HG03575 (cell line): ENCODE results near the gene SDHAF2.
"Not testable (repeated sequence)": the region's sequence is repeated elsewhere in the genome, so short reads cannot be mapped to it uniquely, and the experiment has no call there.

Experiments
- ATAC-seq: cut with Tn5 transposase; IDR thresholded peaks from one replicate; pipeline ENCODE4 v1.9.1; 2021; ENCODE audit not compliant: unreplicated experiment, insufficient number of reproducible peaks, low FRiP score; ENCODE audit errors: extremely low read depth

Gene SDHAF2

GRCh38 chr11:61472868-61473267 is 42.9 kb downstream of the SDHAF2 start:
- no peak for ATAC-seq

- ATAC-seq: no peak
Observed at GRCh38 chr11:61473370-61474012, 43.6 kb downstream of the SDHAF2 start.

- ATAC-seq: no peak
Observed at GRCh38 chr11:61474013-61474643, 44.2 kb downstream of the SDHAF2 start.

- no peak for ATAC-seq
Observed at GRCh38 chr11:61475433-61475832, 45.5 kb downstream of the SDHAF2 start.

- no peak for ATAC-seq
Observed at GRCh38 chr11:61476371-61476770, 46.4 kb downstream of the SDHAF2 start.

GRCh38 chr11:61477126-61477525 is 47.2 kb downstream of the SDHAF2 start:
- no peak for ATAC-seq

- ATAC-seq: no peak
Observed at GRCh38 chr11:61477727-61478148, 47.8 kb downstream of the SDHAF2 start.

GRCh38 chr11:61479360-61480058 is 49.6 kb downstream of the SDHAF2 start:
- ATAC-seq: not testable (repeated sequence)

GRCh38 chr11:61480261-61480993 is 50.5 kb downstream of the SDHAF2 start:
- ATAC-seq: no peak

GRCh38 chr11:61480994-61481335 is 51.0 kb downstream of the SDHAF2 start:
- no peak for ATAC-seq

- ATAC-seq: no peak
Observed at GRCh38 chr11:61481806-61482205, 51.9 kb downstream of the SDHAF2 start.

GRCh38 chr11:61482513-61482912 is 52.6 kb downstream of the SDHAF2 start:
- ATAC-seq: no peak

GRCh38 chr11:61484541-61484940 is 54.6 kb downstream of the SDHAF2 start:
- ATAC-seq: no peak

GRCh38 chr11:61485080-61485479 is 55.2 kb downstream of the SDHAF2 start:
- ATAC-seq: no peak

- no peak for ATAC-seq
Observed at GRCh38 chr11:61486011-61486620, 56.2 kb downstream of the SDHAF2 start.

- ATAC-seq: no peak
Observed at GRCh38 chr11:61486779-61487178, 56.9 kb downstream of the SDHAF2 start.

GRCh38 chr11:61487342-61488025 is 57.6 kb downstream of the SDHAF2 start:
- no peak for ATAC-seq

- no peak for ATAC-seq
Observed at GRCh38 chr11:61488651-61489291, 58.8 kb downstream of the SDHAF2 start.
